GM12874 (cell line): ENCODE data around the gene LRGUK.

Experiments
- TF ChIP-seq, protein P1 (sequence below): IDR thresholded peaks from 2 replicates; pipeline ENCODE4 v1.5.1; 2011; ENCODE audit warnings: low read depth, mild to moderate bottlenecking, control low read depth, low read length, moderate library complexity; ENCODE audit not compliant: insufficient read depth

LRGUK gene

DNA sequence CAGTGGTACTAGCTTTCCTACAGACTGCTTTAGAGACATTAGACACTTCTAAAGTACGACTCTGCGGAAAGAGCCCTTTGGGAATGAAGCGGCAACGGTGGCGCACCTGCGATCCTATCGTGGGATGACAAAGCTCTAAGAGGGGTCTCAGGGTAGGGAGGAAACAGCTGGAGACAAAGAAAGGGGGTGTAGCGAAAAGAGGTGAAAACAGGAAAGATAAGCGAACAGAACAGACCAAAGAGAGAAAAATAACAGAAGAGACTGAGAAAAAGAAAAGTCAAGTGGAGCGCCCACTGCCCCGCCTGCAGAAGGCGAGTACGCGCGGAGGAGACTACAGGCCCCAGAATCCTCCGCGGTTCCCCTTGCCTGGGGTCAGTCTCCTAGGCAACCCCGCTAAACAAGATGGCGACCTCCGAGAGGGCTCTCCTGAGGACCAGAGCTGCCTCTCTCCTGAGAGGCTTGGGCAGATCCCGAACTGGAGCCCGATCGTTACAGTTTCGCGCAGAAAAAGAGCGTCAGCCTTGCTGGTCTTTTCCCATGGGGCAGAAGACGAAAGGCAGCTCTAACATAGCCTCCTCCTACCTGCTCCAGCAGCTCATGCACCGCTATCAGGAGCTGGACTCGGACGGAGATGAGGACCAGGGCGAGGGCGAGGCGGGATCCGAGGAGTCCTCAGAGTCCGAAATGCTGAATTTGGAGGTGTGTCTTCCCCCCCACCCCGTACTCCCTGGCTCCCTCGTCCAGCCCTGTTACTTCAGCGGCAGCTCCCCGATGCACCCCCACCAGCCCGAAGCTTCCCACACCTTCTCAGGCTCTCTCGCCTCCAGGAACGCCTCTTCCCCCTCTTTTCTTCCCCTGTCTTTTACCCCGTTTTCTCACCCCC is at the start of gene LRGUK:
Gene LRGUK, plus strand, starts transcription at position 375 of the 883 bp plus-strand sequence. Its CDS starts 28 bp downstream, at position 403.
- TF ChIP-seq, protein P1, sequence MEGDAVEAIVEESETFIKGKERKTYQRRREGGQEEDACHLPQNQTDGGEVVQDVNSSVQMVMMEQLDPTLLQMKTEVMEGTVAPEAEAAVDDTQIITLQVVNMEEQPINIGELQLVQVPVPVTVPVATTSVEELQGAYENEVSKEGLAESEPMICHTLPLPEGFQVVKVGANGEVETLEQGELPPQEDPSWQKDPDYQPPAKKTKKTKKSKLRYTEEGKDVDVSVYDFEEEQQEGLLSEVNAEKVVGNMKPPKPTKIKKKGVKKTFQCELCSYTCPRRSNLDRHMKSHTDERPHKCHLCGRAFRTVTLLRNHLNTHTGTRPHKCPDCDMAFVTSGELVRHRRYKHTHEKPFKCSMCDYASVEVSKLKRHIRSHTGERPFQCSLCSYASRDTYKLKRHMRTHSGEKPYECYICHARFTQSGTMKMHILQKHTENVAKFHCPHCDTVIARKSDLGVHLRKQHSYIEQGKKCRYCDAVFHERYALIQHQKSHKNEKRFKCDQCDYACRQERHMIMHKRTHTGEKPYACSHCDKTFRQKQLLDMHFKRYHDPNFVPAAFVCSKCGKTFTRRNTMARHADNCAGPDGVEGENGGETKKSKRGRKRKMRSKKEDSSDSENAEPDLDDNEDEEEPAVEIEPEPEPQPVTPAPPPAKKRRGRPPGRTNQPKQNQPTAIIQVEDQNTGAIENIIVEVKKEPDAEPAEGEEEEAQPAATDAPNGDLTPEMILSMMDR, result no peak

DNA sequence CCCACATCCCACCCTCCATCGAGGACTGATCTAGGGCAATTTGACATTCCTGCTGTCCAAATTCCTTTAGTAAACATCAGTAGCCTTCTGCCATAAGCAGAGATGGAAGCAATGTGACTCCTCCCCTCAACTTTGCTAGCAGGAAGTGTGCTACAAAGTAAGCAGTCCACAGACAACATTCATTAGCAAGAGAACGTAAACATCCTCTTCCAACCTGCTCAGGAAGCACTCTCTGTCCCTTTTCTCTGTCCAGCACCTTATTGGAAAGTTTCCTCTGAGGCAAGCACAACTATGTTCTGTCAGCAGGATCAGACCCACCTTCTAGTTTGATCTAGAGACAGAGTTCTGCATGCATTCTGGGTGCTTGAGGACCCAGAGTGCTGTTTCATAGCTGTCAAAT is 48.1 kb upstream of the LRGUK start:
- TF ChIP-seq, protein P1, result no peak

DNA sequence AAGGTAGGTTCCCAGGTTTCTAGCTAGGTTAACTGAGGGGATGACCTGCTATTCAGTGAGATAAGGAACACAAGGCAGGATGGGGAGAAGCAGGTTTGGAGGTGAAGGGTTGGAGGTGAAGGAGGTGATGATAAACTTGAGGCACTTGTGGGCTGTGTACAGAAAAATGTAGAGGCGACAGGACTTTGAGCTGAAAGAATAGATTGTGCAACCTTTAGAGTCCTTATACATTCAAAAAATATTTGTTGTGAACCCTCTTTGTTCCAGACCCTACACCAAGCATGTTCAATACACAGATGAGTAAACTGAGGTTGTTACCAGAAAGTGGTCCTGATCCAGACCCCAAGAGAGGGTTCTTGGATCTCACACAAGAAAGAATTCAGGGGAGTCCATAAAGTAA is 45.4 kb upstream of the LRGUK start:
- TF ChIP-seq, protein P1, result no peak

GRCh38 chr7:134083766-134084487 is 43.2 kb upstream of the LRGUK start:
- TF ChIP-seq, protein P1, result no peak

DNA sequence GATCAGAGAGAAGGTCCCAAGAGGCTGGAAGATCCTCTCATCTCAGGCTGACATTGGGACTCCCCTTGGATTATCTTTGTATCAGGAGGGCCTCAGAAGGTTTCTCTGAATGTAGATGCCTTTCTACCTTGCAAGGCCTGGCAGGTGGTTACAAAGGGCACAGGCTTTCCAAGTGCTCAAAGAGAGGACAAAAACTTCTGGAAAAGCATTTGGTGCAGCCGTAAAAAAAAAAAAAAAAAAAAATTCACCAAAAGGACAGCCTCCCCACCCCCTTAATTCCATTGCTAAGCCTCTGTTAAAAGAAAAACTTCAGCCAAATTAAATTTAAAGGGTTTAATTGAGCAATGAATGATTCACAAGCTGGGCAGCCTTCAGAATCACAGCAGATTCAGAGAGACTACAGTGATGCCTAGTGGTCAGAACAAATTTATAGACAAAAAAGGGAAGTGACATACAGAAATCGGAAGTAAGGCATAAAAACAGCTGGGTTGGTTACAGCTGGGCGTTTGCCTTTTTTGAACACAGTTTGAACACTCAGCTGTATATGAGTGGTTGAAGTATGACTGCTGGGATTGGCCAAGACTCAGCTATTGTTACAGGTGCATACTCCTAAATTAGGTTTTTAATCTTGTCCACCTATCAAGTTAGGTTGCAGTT is 42.5 kb upstream of the LRGUK start:
- TF ChIP-seq, protein P1, result no peak

- TF ChIP-seq, protein P1, result no peak
These were observed 41.8 kb upstream of the LRGUK start for GRCh38 chr7:134085311-134085710.
